ENCODE results near the gene TSKS.

TSKS gene

GRCh38 chr19:49795615-49796014 lies 32.5 kb upstream of the TSKS start:
- Histone ChIP-seq H3K9ac (ENCODE audit: low read length) (no peak overlapping the region), H3K9me2 (replicated peaks; ENCODE audit: insufficient read depth, low read length) (no peaks in the 10 kb centered on the region), H3K27ac (ENCODE audit: low read length) (no peak overlapping the region), H3K4me3 (ENCODE audit: low read length) (no peak overlapping the region), H3K4me2 (ENCODE audit: low read depth, low read length) (no peak overlapping the region), H3K27me3 (replicated peaks; ENCODE audit: insufficient read depth, low read length) (no peaks in the 10 kb centered on the region), H2AFZ (ENCODE audit: low read length) (no peak overlapping the region), H3K79me2 (ENCODE audit: low read length) (no peaks in the 10 kb centered on the region), H4K20me1 (ENCODE audit: insufficient read depth, low read length) (no peaks in the 10 kb centered on the region), H3K4me1 (ENCODE audit: low read length) (no peaks in the 10 kb centered on the region), H3F3A (ENCODE audit: insufficient read depth, low read length) (no peaks in the 10 kb centered on the region), H3K36me3 (replicated peaks; ENCODE audit: insufficient read depth, low read length) (no peaks in the 10 kb centered on the region), H3K9me3 (replicated peaks; ENCODE audit: insufficient read depth, low read length) (no peaks in the 10 kb centered on the region)
- TF ChIP-seq EZH2 (optimal IDR thresholded peaks at IDR 0.05; ENCODE audit: low read depth, low read length) (no peak), EZH2phosphoT487 (IDR thresholded peaks at IDR 0.05; ENCODE audit: low read length) (no peak), CTCF (IDR thresholded peaks at IDR 0.05; ENCODE audit: low read length) (no peak)
- DNase-seq = no peak

GRCh38 chr19:49793561-49793840 lies 30.4 kb upstream of the TSKS start:
- no peaks in the 10 kb centered on the region for H3K9me2 ChIP-seq (replicated peaks; ENCODE audit: insufficient read depth, low read length)
- no peaks in the 10 kb centered on the region for H3K4me1 ChIP-seq (ENCODE audit: low read length)
- no peaks in the 10 kb centered on the region for H3K36me3 ChIP-seq (replicated peaks; ENCODE audit: insufficient read depth, low read length)
- H4K20me1 ChIP-seq (ENCODE audit: insufficient read depth, low read length) = no peaks in the 10 kb centered on the region
- H3K4me3 ChIP-seq (ENCODE audit: low read length) = no peak overlapping the region
- no peak overlapping the region for H3K27ac ChIP-seq (ENCODE audit: low read length)
- DNase-seq = no peak
- H3F3A ChIP-seq (ENCODE audit: insufficient read depth, low read length) = no peaks in the 10 kb centered on the region
- H3K9me3 ChIP-seq (replicated peaks; ENCODE audit: insufficient read depth, low read length) = no peaks in the 10 kb centered on the region
- H2AFZ ChIP-seq (ENCODE audit: low read length) = no peak overlapping the region
- TF ChIP-seq CTCF (IDR thresholded peaks at IDR 0.05; ENCODE audit: low read length) (no peak), EZH2 (optimal IDR thresholded peaks at IDR 0.05; ENCODE audit: low read depth, low read length) (no peak), EZH2phosphoT487 (IDR thresholded peaks at IDR 0.05; ENCODE audit: low read length) (no peak)
- no peak overlapping the region for H3K9ac ChIP-seq (ENCODE audit: low read length)
- H3K4me2 ChIP-seq (ENCODE audit: low read depth, low read length) = no peak overlapping the region
- no peaks in the 10 kb centered on the region for H3K79me2 ChIP-seq (ENCODE audit: low read length)
- H3K27me3 ChIP-seq (replicated peaks; ENCODE audit: insufficient read depth, low read length) = no peaks in the 10 kb centered on the region

GRCh38 chr19:49792829-49793560 lies 29.9 kb upstream of the TSKS start:
- no peak overlapping the region for H2AFZ ChIP-seq (ENCODE audit: low read length)
- no peak overlapping the region for H3K27ac ChIP-seq (ENCODE audit: low read length)
- H3K27me3 ChIP-seq (replicated peaks; ENCODE audit: insufficient read depth, low read length) = no peaks in the 10 kb centered on the region
- H3K79me2 ChIP-seq (ENCODE audit: low read length) = no peaks in the 10 kb centered on the region
- no peak overlapping the region for H3K4me2 ChIP-seq (ENCODE audit: low read depth, low read length)
- no peaks in the 10 kb centered on the region for H3K9me3 ChIP-seq (replicated peaks; ENCODE audit: insufficient read depth, low read length)
- no peak overlapping the region for H3K4me3 ChIP-seq (ENCODE audit: low read length)
- H3F3A ChIP-seq (ENCODE audit: insufficient read depth, low read length) = no peaks in the 10 kb centered on the region
- H3K4me1 ChIP-seq (ENCODE audit: low read length) = no peaks in the 10 kb centered on the region
- TF ChIP-seq EZH2phosphoT487 (IDR thresholded peaks at IDR 0.05; ENCODE audit: low read length) (no peak), CTCF (IDR thresholded peaks at IDR 0.05; ENCODE audit: low read length) (no peak), EZH2 (optimal IDR thresholded peaks at IDR 0.05; ENCODE audit: low read depth, low read length) (no peak)
- no peaks in the 10 kb centered on the region for H4K20me1 ChIP-seq (ENCODE audit: insufficient read depth, low read length)
- no peak overlapping the region for H3K9ac ChIP-seq (ENCODE audit: low read length)
- no peaks in the 10 kb centered on the region for H3K9me2 ChIP-seq (replicated peaks; ENCODE audit: insufficient read depth, low read length)
- no peak for DNase-seq
- H3K36me3 ChIP-seq (replicated peaks; ENCODE audit: insufficient read depth, low read length) = no peaks in the 10 kb centered on the region
